Measurements from ENCODE around the gene TVP23A.

TVP23A gene

GRCh38 chr16:10752843-10753523 is 65.6 kb downstream of the TVP23A start:
- no peak for DNase-seq
- Histone ChIP-seq H3K27ac (ENCODE audit: low read length) (no peak overlapping the region), H3F3A (ENCODE audit: insufficient read depth, low read length) (no peaks in the 10 kb centered on the region)

GRCh38 chr16:10751291-10751697 is 67.3 kb downstream of the TVP23A start:
- H2AFZ ChIP-seq (ENCODE audit: low read length): no peak overlapping the region
- no peaks in the 10 kb centered on the region for H3K9me2 ChIP-seq (replicated peaks; ENCODE audit: insufficient read depth, low read length)
- H4K20me1 ChIP-seq (ENCODE audit: insufficient read depth, low read length): no peaks in the 10 kb centered on the region
- no peaks in the 10 kb centered on the region for H3F3A ChIP-seq (ENCODE audit: insufficient read depth, low read length)
- no peak overlapping the region for H3K27ac ChIP-seq (ENCODE audit: low read length)
- TF ChIP-seq EZH2phosphoT487 (IDR thresholded peaks at IDR 0.05; ENCODE audit: low read length) (no peak), CTCF (IDR thresholded peaks at IDR 0.05; ENCODE audit: low read length) (no peak), EZH2 (optimal IDR thresholded peaks at IDR 0.05; ENCODE audit: low read depth, low read length) (no peak)
- no peaks in the 10 kb centered on the region for H3K36me3 ChIP-seq (replicated peaks; ENCODE audit: insufficient read depth, low read length)
- no peak overlapping the region for H3K4me3 ChIP-seq (ENCODE audit: low read length)
- no peak for DNase-seq
- no peaks in the 10 kb centered on the region for H3K79me2 ChIP-seq (ENCODE audit: low read length)
- no peak overlapping the region for H3K4me2 ChIP-seq (ENCODE audit: low read depth, low read length)
- no peaks in the 10 kb centered on the region for H3K9me3 ChIP-seq (replicated peaks; ENCODE audit: insufficient read depth, low read length)
- no peaks in the 10 kb centered on the region for H3K27me3 ChIP-seq (replicated peaks; ENCODE audit: insufficient read depth, low read length)
- H3K9ac ChIP-seq (ENCODE audit: low read length): no peak overlapping the region
- H3K4me1 ChIP-seq (ENCODE audit: low read length): no peaks in the 10 kb centered on the region

More at GRCh38 chr16:10752843-10753523, 65.6 kb downstream of the TVP23A start:
- H3K4me1 ChIP-seq (ENCODE audit: low read length): no peaks in the 10 kb centered on the region
- no peak overlapping the region for H3K4me2 ChIP-seq (ENCODE audit: low read depth, low read length)
- no peak overlapping the region for H3K9ac ChIP-seq (ENCODE audit: low read length)
- H3K9me2 ChIP-seq (replicated peaks; ENCODE audit: insufficient read depth, low read length): no peaks in the 10 kb centered on the region
- H3K79me2 ChIP-seq (ENCODE audit: low read length): no peaks in the 10 kb centered on the region
- no peak overlapping the region for H3K4me3 ChIP-seq (ENCODE audit: low read length)
- no peaks in the 10 kb centered on the region for H3K36me3 ChIP-seq (replicated peaks; ENCODE audit: insufficient read depth, low read length)
- H3K9me3 ChIP-seq (replicated peaks; ENCODE audit: insufficient read depth, low read length): no peaks in the 10 kb centered on the region
- no peaks in the 10 kb centered on the region for H3K27me3 ChIP-seq (replicated peaks; ENCODE audit: insufficient read depth, low read length)
- no peak overlapping the region for H2AFZ ChIP-seq (ENCODE audit: low read length)
- TF ChIP-seq CTCF (IDR thresholded peaks at IDR 0.05; ENCODE audit: low read length) (no peak), EZH2 (optimal IDR thresholded peaks at IDR 0.05; ENCODE audit: low read depth, low read length) (no peak), EZH2phosphoT487 (IDR thresholded peaks at IDR 0.05; ENCODE audit: low read length) (no peak)
- H4K20me1 ChIP-seq (ENCODE audit: insufficient read depth, low read length): no peaks in the 10 kb centered on the region

- H3K4me2 ChIP-seq (ENCODE audit: low read depth, low read length): no peak overlapping the region
Observed at GRCh38 chr16:10750793-10751192, 67.8 kb downstream of the TVP23A start.

More at GRCh38 chr16:10750793-10751192, 67.8 kb downstream of the TVP23A start:
- Histone ChIP-seq H3K9me2 (replicated peaks; ENCODE audit: insufficient read depth, low read length) (no peaks in the 10 kb centered on the region), H3K27ac (ENCODE audit: low read length) (no peak overlapping the region), H3F3A (ENCODE audit: insufficient read depth, low read length) (no peaks in the 10 kb centered on the region), H4K20me1 (ENCODE audit: insufficient read depth, low read length) (no peaks in the 10 kb centered on the region), H3K36me3 (replicated peaks; ENCODE audit: insufficient read depth, low read length) (no peaks in the 10 kb centered on the region), H3K4me1 (ENCODE audit: low read length) (no peaks in the 10 kb centered on the region), H3K9ac (ENCODE audit: low read length) (no peak overlapping the region), H2AFZ (ENCODE audit: low read length) (no peak overlapping the region), H3K9me3 (replicated peaks; ENCODE audit: insufficient read depth, low read length) (no peaks in the 10 kb centered on the region), H3K79me2 (ENCODE audit: low read length) (0 out of 2 replicates have a peak, but pooled peaks cover 1% of the 10 kb centered on the region), H3K27me3 (replicated peaks; ENCODE audit: insufficient read depth, low read length) (no peaks in the 10 kb centered on the region), H3K4me3 (ENCODE audit: low read length) (no peak overlapping the region)
- DNase-seq: no peak
- no peak for TF ChIP-seq CTCF (IDR thresholded peaks at IDR 0.05; ENCODE audit: low read length)
- no peak for TF ChIP-seq EZH2 (optimal IDR thresholded peaks at IDR 0.05; ENCODE audit: low read depth, low read length)
- no peak for TF ChIP-seq EZH2phosphoT487 (IDR thresholded peaks at IDR 0.05; ENCODE audit: low read length)
